Aorta (tissue), 5 donors: ENCODE data around the gene ACBD6. TPM values are rescaled to one million over a fixed set of nuclear protein-coding genes. Genes with fewer than 3 reads are reported as not detected.

ENCODE experiments used
- ATAC-seq: fragments of 200-7000 bp; cut with Tn5 transposase; one replicate; pipeline ENCODE4 v1.9.1; 2022; ENCODE audit warnings: moderate library complexity; ENCODE audit not compliant: low FRiP score
- DNase-seq, 2 donors: peaks; one replicate each; pipeline ENCODE4 v3.0.0-alpha.2; 2020
- H3K27ac ChIP-seq, 2 donors: one replicate each; pipeline ENCODE4 v1.5.1; 2013; ENCODE audit warnings: low read length in 2 of 2, mild to moderate bottlenecking in 2 of 2, moderate library complexity in 2 of 2, control low read depth in 1 of 2, inconsistent platforms in 1 of 2, low read depth in 1 of 2
- H3K27me3 ChIP-seq, 2 donors: one replicate each; pipeline ENCODE4 v1.6.1; 2013; ENCODE audit warnings: control low read depth in 1 of 2, low read length in 1 of 2, mild to moderate bottlenecking in 1 of 2, moderate library complexity in 1 of 2; ENCODE audit not compliant: insufficient read depth in 2 of 2, control insufficient read depth in 1 of 2
- H3K36me3 ChIP-seq, 2 donors: one replicate each; pipeline ENCODE4 v1.6.1; 2013; ENCODE audit warnings: control low read depth in 1 of 2, low read length in 1 of 2, mild to moderate bottlenecking in 1 of 2; ENCODE audit not compliant: insufficient read depth in 2 of 2, control insufficient read depth in 1 of 2
- H3K4me1 ChIP-seq, 2 donors: one replicate each; pipeline ENCODE4 v1.6.1; 2013; ENCODE audit warnings: low read length in 2 of 2, control low read depth in 1 of 2, mild to moderate bottlenecking in 1 of 2, moderate library complexity in 1 of 2; ENCODE audit not compliant: insufficient read depth in 2 of 2, control insufficient read depth in 1 of 2
- H3K4me3 ChIP-seq, 2 donors: one replicate each; pipeline ENCODE4 v1.5.1; 2013; ENCODE audit warnings: low read length in 2 of 2, control low read depth in 1 of 2, mild to moderate bottlenecking in 1 of 2
- H3K9me3 ChIP-seq: one replicate; pipeline ENCODE4 v1.6.1; 2013; ENCODE audit warnings: mild to moderate bottlenecking, low read length; ENCODE audit not compliant: control insufficient read depth
- WGBS, 2 donors: extraction: QIAGEN DNeasy Blood & Tissue Kit; methylation state at CpG; one replicate each; pipeline ENCODE4 v1.1.7; 2013; 5-methylcytosine and 5-hydroxymethylcytosine counted together
- intact Hi-C, 2 donors: fragments of 100-400 bp; cut with DNase I; formaldehyde crosslinking; loops; one replicate each; pipeline versions ENCODE4 v1.14.2 to v1.15.0; 2022
- polyA plus RNA-seq, 2 donors: library from polyadenylated mRNA; stranded (reverse); fragments of 200-250 nt; gene quantifications; one replicate each; pipeline ENCODE4 v1.2.3, GENCODE V29; 2013
- total RNA-seq, 2 donors: library from RNA; stranded (reverse); fragmentation: NEBNext Ultra II Directional; extraction: Animal tissue kit (Norgen Biotek cat#: 25700); gene quantifications; one replicate each; pipeline ENCODE4 v1.2.1, GENCODE V29; 2021
- donor health status: healthy with polysubstance abuse.
- donor health status: Bipolar disorder and iron deficiency.
- donor health status: DM: no; HTN: no; CAD: no.
- donor health status: DM: no; HTN: no; CAD: no.
- donor health status: DM: yes; HTN: yes; CAD: no.

Gene ACBD6
- total and polyA plus RNA-seq, 4 donors, result 27.7 to 53.1 (median 30.8) TPM

DNA sequence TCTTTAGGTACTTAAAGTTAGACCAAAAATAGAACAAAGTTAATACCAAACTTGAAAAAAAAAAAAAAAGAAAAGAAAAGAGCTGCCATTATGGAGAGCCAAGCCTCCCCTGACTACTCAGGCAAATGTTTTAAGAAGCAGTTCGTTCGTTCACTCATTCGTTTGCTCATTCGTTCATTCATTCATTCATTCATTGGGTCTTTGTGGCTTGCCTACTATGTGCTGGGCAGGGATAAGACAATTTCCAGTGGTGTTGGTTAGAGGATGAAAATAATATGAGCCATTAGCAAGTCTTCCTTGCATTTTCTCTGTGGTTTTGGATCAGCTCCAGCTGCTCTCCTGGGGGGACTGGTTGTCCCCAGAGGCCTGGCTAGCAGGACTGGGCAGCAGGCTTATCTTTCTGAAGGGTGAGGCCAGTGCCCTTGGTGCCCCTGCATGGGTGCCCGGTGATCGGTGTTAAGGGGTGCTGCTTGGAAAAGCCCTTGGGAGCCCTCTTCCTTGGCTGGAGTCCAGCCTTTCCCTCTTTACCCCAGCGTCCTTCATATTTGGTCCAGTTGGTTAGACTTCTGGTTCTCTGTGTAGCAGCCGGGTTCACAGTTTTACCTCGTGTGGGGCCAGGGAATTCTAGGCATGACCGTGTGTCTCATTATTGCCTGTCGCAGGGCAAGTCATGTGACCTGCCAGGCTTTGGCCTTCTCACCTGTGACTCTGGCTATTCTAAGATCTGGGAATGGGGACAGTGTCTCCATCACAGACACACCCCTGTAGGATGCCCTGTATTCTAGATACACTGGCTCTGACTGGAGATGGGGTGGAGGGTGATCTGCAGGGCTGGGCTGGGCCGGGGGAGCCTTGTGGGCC is 239.5 kb downstream of the ACBD6 start:
- DNase-seq, result peak in 1 of 2 donors; percentile 32
- Histone ChIP-seq H3K4me1 (no peaks in the 10 kb centered on the region), H3K36me3 (no peaks in the 10 kb centered on the region), H3K4me3 (no peak overlapping the region), H3K27me3 (no peaks in the 10 kb centered on the region), H3K27ac (no peak overlapping the region), H3K9me3 (no peaks in the 10 kb centered on the region)
- WGBS, 2 donors, result 53 to 54% methylated on average over 12 of the region's 12 CpGs
- ATAC-seq, result no peak
- intact Hi-C loops, result no loop called here

DNA sequence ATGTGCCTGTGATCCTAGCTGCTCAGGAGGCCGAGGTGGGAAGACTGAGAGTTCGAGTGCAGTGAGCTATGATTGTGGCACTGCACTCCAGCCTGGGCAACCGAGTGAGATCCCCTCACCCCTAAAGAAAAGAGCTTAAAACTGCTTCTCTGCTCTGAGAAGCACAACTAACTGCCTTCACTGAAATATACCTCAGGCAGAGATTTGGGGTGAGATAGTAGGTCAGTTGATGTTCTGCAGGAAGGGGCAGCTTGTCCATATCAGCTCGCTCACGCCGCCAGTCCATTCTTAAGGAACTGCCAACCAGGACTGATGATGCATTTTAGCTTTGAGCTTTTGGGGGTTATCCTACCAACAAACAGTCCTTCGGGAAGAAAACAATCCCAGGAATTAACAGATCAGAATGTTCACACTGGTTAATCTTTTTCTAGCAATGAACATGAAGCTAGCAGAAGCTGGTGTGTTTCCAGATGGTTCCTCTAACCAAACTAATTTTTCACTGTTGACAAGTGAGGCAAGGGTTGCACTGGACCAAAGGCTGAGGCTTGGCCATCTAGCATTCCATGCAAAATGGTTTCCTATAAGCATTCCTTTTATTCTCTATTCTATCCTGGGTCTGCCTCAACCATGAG is 240.7 kb downstream of the ACBD6 start:
- DNase-seq, result peak in 1 of 2 donors; percentile 30
- no peaks in the 10 kb centered on the region for H3K27me3 ChIP-seq
- 63 to 64% methylated on average over 7 of the region's 7 CpGs for WGBS, 2 donors
- H3K36me3 ChIP-seq, result no peaks in the 10 kb centered on the region
- ATAC-seq, result no peak
- H3K4me3 ChIP-seq, result no peak overlapping the region
- H3K4me1 ChIP-seq, result no peaks in the 10 kb centered on the region
- H3K27ac ChIP-seq, result no peak overlapping the region
- H3K9me3 ChIP-seq, result no peaks in the 10 kb centered on the region
- intact Hi-C loops, result no loop called here

DNA sequence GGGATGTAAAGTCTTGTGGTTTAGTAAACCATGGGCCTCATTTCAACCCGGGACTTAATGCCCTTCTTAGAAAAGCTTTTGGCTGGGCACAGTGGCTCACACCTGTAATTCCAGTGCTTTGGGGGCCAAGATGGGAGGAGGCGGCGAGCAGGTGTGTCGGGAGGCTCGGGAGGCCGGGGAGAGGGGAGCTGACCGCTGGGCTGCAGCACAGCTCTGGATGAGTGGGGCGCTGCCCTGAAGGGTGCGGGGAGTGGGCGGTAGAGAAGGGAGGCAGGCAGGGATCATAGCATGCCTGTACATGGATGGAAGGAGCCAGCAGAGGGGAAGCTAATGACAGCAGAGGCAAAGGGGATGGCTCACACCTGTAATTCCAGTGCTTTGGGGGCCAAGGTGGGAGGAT is 241.3 kb downstream of the ACBD6 start:
- Histone ChIP-seq H3K9me3 (no peaks in the 10 kb centered on the region), H3K27ac (no peak overlapping the region), H3K4me1 (no peaks in the 10 kb centered on the region), H3K27me3 (no peaks in the 10 kb centered on the region), H3K36me3 (no peaks in the 10 kb centered on the region), H3K4me3 (no peak overlapping the region)
- WGBS, 2 donors, result 84 to 88% methylated on average over 10 of the region's 10 CpGs
- intact Hi-C loops, result no loop called here
- ATAC-seq, result peak; percentile 34
- DNase-seq, result peak in 1 of 2 donors; percentile 33

DNA sequence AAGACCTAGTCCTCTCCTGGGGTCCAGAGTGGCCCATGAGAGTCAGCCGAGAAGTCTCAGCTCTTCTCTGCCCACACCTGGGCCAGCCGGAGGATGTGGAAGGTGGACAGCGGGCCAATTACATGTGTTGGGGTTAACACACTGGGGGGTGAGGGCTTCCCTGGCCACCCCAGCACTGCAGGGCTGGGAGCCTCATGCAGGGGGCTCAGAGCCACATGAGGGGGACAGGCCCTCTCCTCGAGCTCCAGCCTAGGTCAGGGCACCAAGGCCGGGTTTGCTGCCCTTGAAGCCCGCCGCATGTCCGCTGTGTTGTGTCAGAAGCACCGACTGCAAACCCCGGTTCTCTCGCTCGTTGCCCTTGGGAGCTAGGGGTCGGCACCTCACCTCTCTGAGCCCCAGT is 241.8 kb downstream of the ACBD6 start:
- no peaks in the 10 kb centered on the region for H3K9me3 ChIP-seq
- DNase-seq (peak in 1 of 2 donors; percentile 41), ATAC-seq (peak; percentile 25)
- no peaks in the 10 kb centered on the region for H3K27me3 ChIP-seq
- H3K27ac ChIP-seq, result no peak overlapping the region
- no peaks in the 10 kb centered on the region for H3K36me3 ChIP-seq
- H3K4me3 ChIP-seq, result no peak overlapping the region
- 88 to 90% methylated on average over 13 of the region's 13 CpGs for WGBS, 2 donors
- H3K4me1 ChIP-seq, result no peaks in the 10 kb centered on the region
- intact Hi-C loops, result no loop called here

DNA sequence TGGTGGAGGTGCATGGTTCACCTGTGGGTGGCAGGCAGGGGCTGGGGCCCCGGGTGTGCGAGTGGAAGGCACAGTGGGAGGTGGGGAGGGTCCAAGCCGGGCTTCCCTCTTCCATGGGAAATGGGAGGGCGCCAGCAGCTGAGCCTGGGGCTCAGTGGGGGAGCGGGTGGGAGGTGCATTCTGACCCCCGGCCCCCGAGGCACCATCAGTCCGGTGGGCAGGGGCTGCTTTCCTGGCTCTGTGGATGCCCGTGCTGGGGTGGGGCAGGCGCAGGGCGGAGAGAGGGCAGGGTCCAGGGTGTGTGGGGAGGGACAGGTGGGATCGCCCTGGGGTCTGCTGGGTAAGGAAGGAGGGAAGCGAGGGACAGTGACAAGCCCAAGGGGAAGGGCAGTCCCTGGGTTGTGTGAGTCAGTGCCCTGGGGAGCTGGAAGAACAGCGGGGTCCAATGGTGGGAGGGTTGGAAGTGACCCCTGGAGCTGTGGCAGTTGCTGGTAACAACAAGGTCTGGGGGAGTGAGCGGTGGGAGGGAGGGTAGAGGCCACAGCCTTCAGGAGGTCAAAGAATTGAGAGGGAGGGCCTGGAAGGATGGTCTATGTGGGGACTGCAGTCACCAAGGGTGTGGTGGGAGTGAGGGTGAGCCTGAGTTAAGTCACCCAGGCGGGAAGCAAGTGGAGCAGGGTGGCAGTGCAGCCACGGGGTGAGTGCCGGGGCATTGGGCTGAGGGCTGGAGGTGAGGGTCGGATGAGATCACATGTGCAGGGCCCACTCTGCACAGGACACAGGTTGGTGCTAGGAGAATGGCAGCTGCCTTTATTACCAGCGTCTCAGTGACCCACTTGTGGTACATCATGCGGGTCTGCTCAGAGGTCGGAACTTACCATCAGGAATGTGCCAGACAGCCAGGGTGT is 242.7 kb downstream of the ACBD6 start:
- DNase-seq (peak in 1 of 2 donors; percentile 74), ATAC-seq (no peak)
- 75 to 82% methylated on average over 22 of the region's 22 CpGs for WGBS, 2 donors
- H3K36me3 ChIP-seq, result no peaks in the 10 kb centered on the region
- no peak overlapping the region for H3K27ac ChIP-seq
- no peaks in the 10 kb centered on the region for H3K27me3 ChIP-seq
- no peak overlapping the region for H3K4me3 ChIP-seq
- H3K4me1 ChIP-seq, result no peaks in the 10 kb centered on the region
- H3K9me3 ChIP-seq, result no peaks in the 10 kb centered on the region
- intact Hi-C loops, result no loop called here

DNA sequence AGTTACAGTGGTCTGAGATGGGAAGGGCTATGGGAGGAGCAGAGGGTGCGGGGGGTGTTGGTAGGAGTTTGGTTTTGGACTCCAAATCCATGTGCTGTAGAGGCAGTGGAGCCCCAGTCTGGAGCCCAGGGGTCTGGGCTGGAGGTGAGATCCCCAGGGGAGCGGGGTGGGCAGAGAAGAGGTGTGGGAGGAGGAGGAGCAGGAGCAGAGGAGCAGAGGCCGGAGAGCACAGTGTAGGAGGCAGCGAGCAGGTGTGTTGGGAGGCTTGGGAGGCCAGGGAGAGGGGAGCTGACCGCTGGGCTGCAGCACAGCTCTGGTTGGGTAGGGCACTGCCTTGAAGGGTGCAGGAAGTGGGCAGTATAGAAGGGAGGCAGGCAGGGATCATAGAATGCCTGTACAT is 243.4 kb downstream of the ACBD6 start:
- Histone ChIP-seq H3K9me3 (no peaks in the 10 kb centered on the region), H3K4me3 (no peak overlapping the region), H3K36me3 (no peaks in the 10 kb centered on the region), H3K4me1 (no peaks in the 10 kb centered on the region), H3K27ac (no peak overlapping the region), H3K27me3 (no peaks in the 10 kb centered on the region)
- 73 to 81% methylated on average over 5 of the region's 5 CpGs for WGBS, 2 donors
- intact Hi-C loops, result no loop called here
- ATAC-seq, result no peak
- DNase-seq, result peak in 1 of 2 donors; percentile 63

DNA sequence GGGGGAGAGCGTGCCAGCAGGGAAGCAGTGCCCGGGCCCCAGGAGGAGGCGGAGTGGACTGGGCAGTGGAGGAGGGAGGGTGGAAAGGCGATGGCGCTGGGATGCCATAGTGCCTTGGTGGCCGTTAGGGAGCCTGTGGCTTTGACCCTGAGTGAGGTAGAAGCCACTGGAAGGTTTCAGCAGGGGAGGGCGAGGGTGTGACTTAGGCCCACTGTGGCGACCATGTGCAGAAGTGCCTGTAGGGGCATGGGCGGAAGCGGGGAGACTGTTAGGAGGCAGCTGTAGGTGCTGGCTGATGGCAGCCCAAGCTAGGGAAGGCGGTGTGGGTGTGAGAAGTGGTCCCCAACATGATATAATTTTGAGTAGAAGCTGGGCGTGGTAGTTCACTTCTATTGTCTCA is 244.1 kb downstream of the ACBD6 start:
- H3K4me3 ChIP-seq, result no peak overlapping the region
- no peak for ATAC-seq
- no peaks in the 10 kb centered on the region for H3K9me3 ChIP-seq
- H3K4me1 ChIP-seq, result no peaks in the 10 kb centered on the region
- H3K36me3 ChIP-seq, result no peaks in the 10 kb centered on the region
- DNase-seq, result peak in 1 of 2 donors; percentile 57
- H3K27me3 ChIP-seq, result no peaks in the 10 kb centered on the region
- WGBS, 2 donors, result 85 to 89% methylated on average over 12 of the region's 12 CpGs
- H3K27ac ChIP-seq, result no peak overlapping the region
- intact Hi-C loops, result no loop called here

DNA sequence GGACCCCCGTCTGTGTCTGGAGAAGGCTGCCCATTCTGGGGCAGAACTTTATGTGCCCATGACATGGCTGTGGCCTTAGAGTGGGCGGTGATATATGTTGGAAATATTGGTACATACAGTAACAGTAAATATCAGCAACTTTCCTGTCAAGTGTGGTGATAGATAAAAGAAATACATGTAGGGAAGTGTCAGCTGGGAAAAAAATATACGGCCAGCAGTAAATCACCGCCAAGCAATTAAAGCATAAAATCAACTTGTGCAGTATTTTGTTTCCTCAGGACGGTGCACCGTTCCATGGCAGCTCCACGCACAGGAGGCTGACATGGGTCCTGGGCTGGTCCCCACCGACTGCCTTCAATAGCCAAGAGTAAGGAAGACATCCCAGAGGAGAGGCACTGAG is 244.9 kb downstream of the ACBD6 start:
- no peak for DNase-seq
- Histone ChIP-seq H3K4me1 (no peaks in the 10 kb centered on the region), H3K36me3 (no peaks in the 10 kb centered on the region), H3K27me3 (no peaks in the 10 kb centered on the region), H3K27ac (no peak overlapping the region), H3K9me3 (no peaks in the 10 kb centered on the region), H3K4me3 (no peak overlapping the region)
- ATAC-seq, result no peak
- WGBS, 2 donors, result 57 to 58% methylated on average over 8 of the region's 8 CpGs
- intact Hi-C loops, result no loop called here
